ENCODE results near the gene S100B.
"Not testable (repeated sequence)": the region's sequence is repeated elsewhere in the genome, so short reads cannot be mapped to it uniquely, and the experiment has no call there.

S100B gene

DNA sequence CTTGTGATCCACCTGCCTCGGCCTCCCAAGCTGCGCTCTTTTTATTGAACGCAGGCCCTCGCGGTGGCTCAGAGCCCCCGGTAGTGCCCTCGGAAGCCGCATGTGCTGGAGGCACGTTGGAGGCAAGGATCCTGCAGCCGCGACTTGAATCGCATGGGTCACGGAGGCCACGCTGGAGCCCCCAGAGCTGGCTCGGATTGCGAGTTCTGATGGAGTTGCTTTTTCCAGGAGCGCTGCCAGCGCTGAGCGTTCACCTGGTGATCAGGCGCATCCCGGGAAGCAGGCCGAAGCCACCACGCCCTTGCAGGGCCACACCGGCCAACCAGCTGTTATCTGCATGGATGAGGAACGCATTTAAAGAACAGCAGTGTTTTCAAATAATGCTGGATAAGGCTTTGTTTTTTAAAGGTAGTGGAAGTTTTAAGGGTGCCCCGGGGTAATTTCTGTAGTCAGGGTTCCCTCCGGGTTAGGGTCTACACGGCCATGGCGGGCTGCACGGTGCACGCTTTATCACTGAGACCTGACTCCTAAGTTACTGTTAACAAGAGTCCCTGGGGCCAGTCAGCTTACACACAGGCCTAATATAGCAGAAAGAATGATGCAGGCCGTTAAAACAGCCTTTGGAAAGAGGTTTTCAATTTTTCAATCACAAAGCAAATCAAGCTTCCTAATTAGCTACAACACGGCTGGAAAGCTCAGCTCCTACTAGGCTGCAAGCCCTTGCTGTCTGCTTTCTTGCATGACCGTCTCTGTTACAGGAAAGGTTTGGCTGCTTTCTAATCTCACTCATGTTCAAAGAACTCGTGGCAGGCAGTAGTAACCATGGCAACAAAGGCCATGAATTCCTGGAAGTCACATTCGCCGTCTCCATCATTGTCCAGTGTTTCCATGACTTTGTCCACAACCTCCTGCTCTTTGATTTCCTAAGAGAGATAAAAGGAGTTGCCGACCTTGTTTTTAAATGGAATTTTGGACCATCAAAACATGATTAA is 6.0 kb downstream of the S100B start:
- DNase-seq, result no peak

DNA sequence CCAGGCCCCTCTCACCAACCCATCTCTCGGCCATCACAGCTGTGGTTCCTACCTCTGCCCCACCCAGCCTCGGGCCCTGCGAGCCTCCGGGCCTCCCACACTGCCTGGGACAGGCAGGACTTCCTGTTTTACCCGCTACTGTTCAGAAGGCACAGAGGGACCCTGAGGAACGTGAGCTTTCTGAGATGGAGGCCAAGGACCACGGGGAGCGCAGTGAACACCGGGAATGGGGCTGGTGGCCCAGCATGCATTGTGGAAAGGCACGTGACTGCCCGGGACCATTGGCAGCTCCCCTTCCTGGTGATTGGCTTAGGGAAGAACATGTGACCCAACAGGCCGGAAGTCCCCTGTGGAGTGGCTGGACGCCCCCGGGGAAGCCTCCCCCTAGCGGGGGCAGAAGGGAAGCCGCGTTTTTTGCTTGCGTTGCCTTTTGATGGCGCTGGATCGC is 7.0 kb downstream of the S100B start:
- DNase-seq, result no peak

DNA sequence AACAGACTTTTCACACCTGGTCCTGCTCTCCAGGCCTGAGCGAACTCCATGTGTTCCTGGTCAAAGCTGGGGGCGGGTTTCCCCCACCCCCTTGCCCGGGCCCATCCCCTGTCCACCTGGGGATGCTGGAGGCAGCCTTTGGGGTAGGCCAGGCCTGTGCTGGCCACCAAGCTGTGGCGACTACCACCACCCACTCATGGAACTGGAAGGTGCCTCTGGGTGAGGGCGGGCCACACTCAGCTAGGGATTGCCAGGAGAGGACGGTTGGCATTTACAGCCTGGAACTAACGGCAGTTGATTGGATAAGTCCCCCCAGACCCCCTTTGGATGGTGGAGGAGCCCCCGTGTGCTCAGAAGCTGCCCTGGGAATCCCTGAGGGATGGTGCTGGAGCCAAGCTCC is 7.9 kb downstream of the S100B start:
- no peak for DNase-seq

DNA sequence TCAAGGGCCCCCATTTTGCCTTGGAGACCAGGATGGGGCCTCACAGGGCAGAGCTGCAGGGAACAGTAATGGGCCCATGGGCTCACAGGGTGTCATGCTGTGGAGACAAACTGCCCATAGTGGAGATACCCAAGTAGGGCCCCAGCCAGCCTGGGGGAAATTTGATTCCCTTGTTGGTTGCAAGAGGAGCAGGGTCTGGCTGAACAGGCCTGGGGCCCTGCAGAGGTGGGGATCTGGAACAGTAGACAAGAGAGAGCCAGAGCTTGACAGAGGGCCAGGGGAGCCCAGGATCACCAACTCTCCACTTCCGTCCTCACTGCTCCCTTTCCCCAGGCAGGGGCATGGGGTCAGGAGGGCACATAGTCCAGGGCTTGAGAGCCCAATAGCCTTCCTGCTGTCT is 8.7 kb downstream of the S100B start:
- no peak for DNase-seq

DNA sequence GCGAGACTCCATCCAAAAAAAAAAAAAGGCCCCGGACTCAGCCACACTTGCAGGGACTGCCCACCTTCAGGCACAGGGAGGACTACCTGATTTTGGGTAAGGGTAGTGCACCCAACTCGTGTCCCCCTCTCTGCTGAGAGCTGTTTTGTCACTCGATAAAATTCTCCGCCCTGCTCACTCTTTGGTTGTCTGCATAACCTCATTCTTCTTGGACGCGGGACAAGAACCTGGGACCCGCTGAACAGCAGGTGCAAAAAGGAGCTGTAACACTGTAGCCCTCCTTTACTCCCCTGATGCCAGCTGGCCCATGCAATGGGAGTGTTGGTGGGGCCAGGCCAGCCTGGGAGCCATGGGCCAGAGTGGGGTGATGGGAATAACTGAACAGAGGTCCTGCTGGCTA is 10.6 kb downstream of the S100B start:
- DNase-seq, result no peak

DNA sequence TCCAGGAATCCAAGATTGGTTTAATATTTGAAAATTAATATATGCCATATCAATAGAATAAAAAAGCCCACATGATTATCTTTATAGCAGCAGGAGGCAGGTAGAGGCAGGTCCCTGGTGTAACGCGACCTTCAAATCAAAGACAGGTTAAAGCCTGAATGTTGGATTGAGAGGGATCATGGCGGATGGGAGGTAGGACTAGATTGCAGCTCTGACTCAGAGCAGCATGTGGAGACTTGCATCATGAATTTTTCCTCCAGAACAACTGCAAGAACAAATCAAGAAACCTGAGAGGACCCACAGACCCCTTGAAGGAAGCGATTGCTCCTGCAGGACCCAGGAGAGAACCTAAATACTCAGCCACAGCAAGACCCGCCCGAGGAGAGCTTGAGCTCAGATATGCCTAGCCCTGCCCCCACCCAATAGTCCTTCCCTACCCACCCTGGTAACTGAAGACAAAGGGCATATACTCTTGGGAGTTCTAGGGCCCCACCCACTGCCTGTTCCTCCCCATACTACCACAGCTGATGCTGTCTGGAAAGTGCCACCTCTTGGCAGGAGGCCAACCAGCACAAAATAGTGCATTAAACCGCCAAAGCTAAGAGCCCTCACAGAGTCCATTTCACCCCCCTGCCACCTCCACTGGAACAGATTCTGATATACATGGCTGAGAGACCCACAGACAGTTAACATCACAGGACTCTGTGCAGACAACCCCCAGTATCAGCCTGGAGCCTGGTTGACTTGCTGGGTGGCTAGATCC is 19.5 kb downstream of the S100B start:
- no peak for DNase-seq

DNA sequence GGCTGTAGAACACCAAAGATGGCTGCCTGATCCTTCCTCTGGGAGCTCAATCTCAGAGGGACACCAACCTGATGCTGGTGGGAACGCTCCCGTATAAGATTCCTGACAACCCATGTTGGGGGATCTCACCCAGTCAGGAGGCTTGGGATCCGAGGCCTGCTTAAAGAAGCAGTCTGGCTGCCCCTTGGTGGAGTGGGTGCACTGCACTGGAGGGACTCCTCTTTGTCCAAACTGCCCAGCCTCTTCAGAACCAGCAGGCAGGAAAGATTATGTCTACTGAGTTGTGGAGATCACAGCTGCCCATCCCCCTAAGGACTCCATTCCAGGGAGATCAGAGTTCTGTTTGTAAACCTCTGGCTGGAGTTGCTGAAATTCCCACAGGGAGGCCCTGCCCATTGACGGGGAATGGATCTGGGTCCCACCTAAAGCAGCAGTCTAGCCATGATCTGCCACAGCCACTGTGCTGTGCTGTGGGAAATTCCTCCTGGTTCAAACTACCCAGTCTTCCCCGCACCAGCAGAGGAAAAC is 23.0 kb downstream of the S100B start:
- no peak for DNase-seq

DNA sequence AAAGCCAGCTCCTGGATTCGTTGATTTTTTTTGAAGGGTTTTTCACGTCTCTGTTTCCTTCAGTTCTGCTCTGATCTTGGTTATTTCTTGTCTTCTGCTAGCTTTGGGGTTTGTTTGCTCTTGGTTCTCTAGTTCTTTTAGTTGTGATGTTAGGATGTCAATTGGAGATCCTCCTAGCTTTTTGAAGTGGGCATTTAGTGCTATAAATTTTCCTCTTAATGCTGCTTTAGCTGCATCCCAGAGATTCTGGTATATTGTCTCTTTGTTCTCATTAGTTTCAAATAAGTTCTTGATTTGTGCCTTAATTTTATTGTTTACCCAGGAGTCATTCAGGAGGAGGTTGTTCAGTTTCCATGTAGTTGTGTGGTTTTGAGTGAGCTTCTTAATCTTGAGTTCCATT is 25.5 kb downstream of the S100B start:
- DNase-seq, result not testable (repeated sequence)

DNA sequence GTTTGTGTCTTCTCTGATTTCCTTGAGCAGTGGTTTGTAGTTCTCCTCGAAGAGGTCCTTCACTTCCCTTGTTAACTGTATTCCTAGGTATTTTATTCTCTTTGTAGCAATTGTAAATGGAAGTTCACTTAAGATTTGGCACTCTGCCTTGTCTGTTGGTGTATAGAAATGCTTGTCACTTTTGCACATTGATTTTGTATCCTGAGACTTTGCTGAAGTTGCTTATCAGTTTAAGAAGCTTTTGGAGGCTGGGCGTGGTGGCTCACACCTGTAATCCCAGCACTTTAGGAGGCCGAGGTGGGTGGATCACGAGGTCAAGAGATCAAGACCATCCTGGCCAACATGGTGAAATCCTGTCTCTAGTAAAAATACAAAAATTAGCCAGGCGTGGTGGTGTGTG is 27.1 kb downstream of the S100B start:
- not testable (repeated sequence) for DNase-seq

DNA sequence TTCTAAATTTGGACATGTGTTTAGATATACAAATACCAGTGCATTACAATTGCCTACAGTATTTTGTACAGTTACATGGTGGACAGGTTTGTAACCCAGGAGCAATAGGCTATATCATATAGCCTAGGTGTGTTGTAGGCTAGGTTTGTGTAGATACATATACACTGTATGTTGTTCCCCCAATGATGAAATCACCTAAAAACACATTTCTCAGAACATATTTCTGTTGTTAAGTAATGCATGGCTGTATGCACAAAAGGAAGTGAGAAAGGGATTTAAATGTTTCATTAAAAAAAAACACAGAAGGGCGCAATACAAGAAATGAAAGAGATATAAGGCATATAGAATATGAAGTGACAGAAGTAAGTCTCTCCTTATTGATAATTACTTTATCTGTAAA is 32.0 kb downstream of the S100B start:
- no peak for DNase-seq

DNA sequence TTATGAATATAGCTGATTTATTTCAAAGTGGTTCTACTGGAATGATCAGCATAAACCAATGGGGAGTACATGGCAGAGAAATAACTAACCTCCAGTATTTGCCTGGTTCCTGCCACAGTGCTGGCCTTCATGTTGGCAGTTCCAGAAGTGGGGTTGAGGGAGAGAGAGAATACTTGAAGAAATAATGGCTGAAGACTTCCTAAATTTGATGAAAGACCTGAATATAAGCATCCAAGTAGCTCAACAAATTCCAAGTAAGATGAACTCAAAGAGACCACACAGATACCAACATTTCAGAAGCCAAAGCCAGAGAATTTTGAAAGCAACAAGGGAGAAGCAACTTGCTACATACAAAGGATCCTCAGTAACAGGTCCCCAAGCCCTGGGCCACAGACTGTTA is 34.3 kb downstream of the S100B start:
- DNase-seq, result no peak

DNA sequence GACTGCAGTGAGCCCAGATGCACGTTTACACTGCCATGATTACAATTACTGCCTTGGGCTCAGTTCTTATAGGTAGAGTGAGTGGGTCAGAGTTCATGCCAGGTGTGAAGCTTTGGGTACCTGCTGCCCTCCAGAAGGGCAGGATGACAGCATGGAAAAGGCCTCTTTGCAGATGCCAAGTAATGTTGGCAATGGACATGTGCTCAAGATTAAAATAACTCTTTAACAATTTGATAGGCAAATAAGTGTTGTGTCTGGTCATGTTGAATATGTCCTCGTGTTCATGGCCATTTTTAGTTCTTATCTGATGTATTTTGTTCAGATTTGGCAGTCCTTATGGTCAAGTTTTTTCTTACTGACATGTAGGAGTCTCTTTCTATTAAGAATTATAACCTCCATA is 34.8 kb downstream of the S100B start:
- DNase-seq, result no peak

DNA sequence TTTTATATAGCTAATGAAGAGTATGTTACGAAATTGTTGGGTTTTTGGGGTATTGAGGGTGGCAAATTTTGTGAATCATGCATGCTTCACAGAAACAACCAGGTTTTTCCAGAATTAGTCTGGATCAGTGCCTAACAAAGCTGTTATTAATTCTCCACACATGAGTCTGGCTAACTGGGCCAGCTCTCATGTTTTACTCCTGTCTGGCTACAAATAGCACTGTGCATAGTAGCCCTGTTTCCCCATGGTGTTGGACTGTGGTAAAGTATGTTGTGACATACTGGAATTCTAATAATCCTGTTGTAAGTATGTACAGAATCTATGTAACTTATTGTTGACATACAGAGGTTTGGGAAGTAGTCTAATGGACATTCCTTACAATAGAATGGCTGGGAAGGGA is 35.8 kb downstream of the S100B start:
- no peak for DNase-seq

DNA sequence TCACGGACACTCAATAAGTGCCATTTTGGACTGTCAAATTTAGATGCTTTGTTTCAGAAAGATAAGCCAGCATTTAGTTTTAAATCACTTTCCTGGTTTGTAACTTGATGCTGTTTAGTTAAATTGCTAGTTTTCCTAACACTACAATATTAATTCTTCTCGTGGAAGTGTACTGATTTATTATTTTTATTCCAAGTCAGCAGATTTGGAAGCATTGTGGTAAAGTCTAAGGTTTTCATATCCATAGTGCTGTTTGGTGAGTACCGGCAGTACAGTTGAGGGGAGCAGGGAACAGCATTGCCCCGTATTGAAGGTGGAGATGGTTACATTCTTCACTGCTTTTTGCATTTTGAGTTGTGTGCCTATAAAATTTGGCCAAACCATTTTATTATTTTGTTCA is 36.3 kb downstream of the S100B start:
- no peak for DNase-seq

DNA sequence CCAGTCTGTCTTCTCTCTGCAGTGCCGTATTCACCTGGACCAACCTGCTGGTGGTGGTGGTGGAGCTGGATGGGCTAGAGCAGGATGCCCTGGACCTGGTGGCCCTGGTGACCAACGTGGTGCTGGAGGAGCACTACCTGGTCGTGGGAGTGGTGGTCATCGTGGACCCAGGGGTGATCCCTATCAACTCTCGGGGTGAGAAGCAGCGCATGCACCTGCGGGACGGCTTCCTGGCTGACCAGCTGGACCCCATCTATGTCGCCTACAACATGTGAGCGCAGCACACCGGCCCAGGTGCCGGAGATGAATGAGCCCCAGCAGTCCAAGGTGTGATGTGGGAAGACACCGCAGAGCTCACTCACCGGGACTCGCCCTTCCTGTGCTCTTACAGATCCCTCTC is 37.5 kb downstream of the S100B start:
- DNase-seq, result no peak

DNA sequence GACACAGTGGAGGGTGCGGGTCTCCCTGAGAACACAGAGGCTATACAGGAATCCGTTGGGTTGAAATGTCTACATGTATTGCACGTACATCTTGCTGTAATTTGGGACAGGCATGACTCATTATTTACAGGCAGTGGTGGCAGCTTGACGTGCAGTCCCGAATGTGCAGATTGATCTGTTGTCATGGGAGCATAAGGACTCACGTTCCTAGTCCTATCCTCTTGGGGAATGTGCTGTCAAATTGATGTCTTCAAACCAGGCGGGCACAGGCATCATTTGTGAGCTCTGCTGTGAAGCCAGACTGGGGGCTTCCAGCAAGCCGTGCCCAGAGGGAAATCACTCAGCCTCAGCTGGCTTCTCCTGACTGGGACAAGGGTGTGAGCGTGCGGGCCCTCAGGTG is 40.5 kb downstream of the S100B start:
- no peak for DNase-seq

DNA sequence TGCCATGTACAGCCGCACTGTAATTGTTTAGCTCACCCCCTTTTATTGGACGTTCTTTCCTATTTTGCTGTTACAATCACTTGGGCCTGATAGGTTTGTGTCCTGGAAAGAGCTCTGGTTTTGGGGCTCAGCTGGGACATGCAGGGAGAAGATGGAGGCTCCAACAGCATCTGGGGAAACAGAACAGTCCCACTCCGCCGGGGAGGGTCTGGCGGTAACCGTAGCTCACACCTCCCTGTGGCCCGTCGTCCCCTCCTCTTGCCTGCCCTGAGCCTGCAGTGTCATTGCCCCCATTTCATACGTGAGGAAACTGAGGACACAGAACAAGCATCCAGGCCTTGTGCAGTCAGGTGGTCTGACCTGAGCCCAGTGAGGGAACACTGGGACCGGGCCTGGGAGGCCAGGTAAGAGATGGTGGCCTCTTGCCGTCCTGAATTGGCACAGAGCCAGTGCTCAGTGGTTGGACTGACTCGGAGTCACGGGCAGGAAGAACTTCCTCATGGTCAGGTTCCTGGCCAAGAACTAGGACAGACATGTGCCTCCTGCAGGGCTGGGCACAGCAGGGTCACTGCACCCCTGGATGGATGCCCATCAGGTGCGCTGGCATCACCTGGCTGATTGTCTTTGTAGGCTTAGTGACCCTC is 41.8 kb downstream of the S100B start:
- DNase-seq, result no peak

DNA sequence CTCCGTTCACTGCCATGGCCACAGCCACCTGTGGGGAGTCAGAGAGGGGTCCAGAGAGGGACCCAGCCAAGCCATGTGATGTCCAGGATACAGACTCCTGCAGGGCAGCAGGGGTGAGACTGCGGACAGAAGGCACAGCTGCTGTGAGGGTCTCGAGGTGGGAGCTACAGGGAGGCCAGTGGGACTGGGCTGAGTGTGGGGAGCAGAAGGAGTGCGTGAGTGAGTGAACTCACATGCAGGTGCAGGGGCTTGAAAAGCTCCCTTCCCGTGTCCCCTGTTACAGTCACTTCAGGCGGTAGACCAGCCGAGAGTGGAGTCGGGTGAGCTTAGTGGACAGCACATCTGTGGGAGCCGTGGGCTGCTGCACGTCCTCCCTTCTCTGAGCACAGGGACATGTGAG is 42.4 kb downstream of the S100B start:
- DNase-seq, result no peak

DNA sequence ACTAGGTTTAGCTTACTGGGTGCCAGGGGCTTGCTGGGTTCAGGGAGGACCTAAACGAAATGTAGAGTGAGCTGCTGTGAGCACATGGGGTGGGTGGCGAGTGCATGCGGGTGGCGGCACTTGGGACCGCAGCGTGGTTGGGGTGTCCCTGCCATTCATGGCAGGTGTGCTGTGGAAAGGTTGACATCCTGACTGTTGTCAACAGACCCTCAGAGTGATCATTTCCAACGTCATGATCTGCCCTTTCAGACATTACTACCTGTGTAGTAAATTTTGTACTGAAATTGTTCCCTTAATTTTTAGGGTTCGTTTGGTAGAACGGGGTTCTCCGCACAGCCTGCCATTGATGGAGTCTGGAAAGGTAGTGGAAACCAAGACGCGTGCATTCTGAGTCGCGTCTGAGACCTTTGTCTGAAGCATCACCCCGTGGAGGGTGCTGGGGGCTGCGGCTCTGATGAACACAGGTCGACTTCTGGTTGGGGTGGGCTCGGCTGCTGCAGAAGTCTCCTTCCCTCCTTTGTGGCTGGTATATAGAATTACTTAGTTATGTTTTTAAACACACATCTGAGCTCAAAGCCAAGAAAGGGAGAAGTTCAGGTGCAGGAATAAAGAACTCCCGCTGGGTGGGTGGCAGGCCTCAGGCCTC is 43.3 kb downstream of the S100B start:
- DNase-seq, result no peak

DNA sequence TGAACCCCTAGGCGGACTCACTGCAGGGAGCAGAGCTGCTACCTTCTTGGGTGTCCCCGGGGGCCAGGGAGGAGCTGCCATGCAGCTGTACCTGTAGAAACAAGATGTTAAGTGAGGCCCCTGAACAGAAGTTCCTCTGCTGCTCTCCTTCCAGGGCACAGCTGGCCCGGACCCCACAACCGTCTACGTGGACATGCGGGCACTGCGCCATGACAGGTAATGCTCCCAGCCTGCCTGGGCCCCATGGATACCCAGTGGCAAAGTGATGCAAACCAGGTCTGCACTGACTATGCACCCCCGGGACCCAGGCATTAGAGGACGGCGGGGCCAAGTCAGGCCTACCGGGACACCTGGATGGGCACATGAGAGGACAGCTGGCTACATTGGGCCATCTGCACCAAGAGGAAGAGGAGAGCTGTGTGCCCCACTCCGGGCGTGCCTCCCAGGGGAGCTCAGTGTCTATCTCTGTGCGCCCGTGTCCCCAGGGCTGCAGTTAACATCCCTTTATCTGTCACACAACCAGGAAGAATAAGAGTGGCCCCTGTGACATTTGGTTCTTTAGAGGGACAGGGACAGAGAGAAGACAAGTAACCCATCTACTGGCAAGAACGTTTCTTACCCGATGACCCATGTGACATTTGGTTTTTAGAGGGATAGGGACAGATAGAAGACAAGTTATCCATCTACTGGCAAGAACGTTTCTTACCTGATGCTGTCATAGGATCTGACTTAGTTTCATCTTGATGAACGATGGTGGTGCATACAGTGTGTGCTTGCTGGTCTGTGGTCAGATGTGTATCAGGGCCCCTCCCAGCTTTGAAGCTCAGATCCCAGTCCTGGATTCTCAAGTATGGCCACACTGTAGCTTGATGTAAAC is 44.1 kb downstream of the S100B start:
- DNase-seq, result no peak

DNA sequence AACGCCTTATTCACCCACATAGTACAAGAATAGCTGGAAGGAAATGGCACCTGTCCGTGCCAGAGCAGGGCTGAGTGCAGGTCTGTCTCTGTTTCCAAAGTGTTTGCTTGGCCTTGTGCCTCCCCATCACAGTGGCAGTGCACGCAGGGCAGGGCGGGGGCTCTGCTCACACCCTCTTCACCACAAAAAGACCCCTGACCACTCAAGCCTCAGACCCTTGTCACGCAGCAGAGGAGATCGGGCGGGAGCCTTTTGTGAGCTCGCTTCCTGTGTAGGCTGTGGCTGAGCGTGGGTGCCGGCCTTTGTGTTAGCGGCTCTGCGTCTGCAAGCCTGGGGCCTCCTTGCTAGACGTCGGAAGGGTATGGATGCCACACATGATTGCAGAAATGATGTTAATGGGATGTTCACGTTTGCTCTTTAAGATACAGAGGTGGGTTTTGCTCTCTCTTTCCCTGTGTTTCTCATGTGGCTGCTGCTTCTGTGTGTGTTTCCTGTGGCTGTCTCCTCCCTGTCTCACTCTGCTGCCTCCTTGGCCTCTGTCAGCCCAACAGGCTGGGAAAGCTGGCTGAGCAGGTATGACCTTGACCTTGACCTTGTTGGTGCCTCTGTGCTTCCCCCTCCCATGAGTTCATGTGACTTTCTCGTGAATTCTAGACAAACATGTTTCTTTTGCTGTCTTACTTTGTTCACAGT is 45.4 kb downstream of the S100B start:
- peak; percentile 81 for DNase-seq

Measured in activated CD4-positive, alpha-beta T cell treated with anti-CD3 and anti-CD28 coated beads for 48 hours (primary cell).